Measurements from ENCODE around the gene SPOUT1. TPM values are rescaled to one million over a fixed set of nuclear protein-coding genes. Genes with fewer than 3 reads are reported as not detected.
"Not testable (repeated sequence)": the region's sequence is repeated elsewhere in the genome, so short reads cannot be mapped to it uniquely, and the experiment has no call there.

The SPOUT1 gene, protein sequence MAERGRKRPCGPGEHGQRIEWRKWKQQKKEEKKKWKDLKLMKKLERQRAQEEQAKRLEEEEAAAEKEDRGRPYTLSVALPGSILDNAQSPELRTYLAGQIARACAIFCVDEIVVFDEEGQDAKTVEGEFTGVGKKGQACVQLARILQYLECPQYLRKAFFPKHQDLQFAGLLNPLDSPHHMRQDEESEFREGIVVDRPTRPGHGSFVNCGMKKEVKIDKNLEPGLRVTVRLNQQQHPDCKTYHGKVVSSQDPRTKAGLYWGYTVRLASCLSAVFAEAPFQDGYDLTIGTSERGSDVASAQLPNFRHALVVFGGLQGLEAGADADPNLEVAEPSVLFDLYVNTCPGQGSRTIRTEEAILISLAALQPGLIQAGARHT
- total RNA-seq, result 10 to 100 TPM in 3 of 4 donors, 1 to 10 TPM in 1; 9.6 to 26.0 (median 21.1) TPM

- no peak for TF ChIP-seq EP300 (IDR thresholded peaks at IDR 0.05)
- TF ChIP-seq CTCF (IDR thresholded peaks at IDR 0.05), result peak in 1 of 4 experiments; percentile 19
- TF ChIP-seq POLR2A (IDR thresholded peaks at IDR 0.05), result peak; percentile 56 to 63
- TF ChIP-seq POLR2AphosphoS5 (IDR thresholded peaks at IDR 0.05), result peak; percentile 83
- ATAC-seq, result peak; percentile 100
- 1 to 2% methylated on average over 13 to 14 of the region's 56 CpGs for WGBS, 2 donors (ENCODE audit: low coverage in 1 of 2)
- Histone ChIP-seq H3K9me3 (no peaks in the 10 kb centered on the region), H3K4me1 (peaks cover 0 to 26% (median 4%) of the 10 kb centered on the region in 3 donors), H3K36me3 (peaks cover 0 to 49% of the 10 kb centered on the region in 2 donors), H3K27ac (peak within 1 kb of the TSS; percentile 26 to 90 (median 80)), H3K4me3 (peak within 1 kb of the TSS; percentile 55 to 89), H3K27me3 (no peaks in the 10 kb centered on the region)
Observed at GRCh38 chr9:128829477-128830251, at the start of gene SPOUT1. SPOUT1 (minus strand) TSS chr9:128829794; CDS start chr9:128829780, 14 bp downstream.

DNA sequence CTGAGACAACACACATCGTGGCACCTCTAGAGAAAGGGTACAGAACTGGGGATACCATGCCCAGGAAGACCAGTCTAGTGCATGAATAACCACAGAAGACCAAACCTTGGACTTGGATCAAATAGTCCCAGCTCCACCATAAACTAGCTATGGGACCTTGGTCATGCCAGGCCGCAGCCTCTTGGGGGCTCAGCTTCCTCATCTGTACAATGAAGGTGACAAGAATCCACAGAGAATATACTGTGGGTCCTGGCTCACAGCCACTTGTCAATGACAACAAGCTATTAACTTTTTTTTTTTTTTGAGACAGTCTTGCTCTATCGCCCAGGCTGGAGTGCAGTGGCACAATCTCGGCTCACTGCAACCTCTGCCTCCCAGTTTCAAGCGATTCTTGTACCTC lies 48.3 kb upstream of the SPOUT1 start:
- Histone ChIP-seq H3K4me3 (no peak overlapping the region), H3K4me1 (peaks cover 0 to 28% (median 0%) of the 10 kb centered on the region in 3 donors), H3K9me3 (no peaks in the 10 kb centered on the region), H3K27me3 (no peaks in the 10 kb centered on the region), H3K27ac (no peak overlapping the region), H3K36me3 (no peaks in the 10 kb centered on the region)
- TF ChIP-seq CTCF (IDR thresholded peaks at IDR 0.05) (no peak), POLR2AphosphoS5 (IDR thresholded peaks at IDR 0.05) (no peak), EP300 (IDR thresholded peaks at IDR 0.05) (no peak), POLR2A (IDR thresholded peaks at IDR 0.05) (no peak)
- no peak for ATAC-seq
- 80 to 94% methylated on average over 4 to 5 of the region's 5 CpGs for WGBS, 2 donors (ENCODE audit: low coverage in 1 of 2)

DNA sequence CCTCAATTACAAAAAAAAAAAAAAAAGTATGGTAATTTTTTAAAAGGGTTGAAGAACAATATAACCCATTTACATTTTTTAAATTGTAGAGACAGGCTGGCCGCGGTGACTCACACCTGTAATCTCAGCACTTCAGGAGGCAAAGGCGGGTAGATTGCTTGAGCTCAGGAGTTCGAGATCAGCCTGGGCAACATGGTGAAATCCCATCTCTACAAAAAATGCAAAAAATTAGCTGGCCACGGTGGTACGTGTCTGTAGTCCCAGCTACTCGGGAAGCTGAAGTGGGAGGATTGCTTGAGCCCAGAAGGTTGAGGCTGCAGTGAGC lies 41.3 kb upstream of the SPOUT1 start:
- H3K4me1 ChIP-seq, H3K9me3 ChIP-seq, ATAC-seq, H3K27me3 ChIP-seq, H3K27ac ChIP-seq, H3K4me3 ChIP-seq: not testable (repeated sequence)
- peaks cover 0 to 14% of the 10 kb centered on the region in 2 donors for H3K36me3 ChIP-seq
- WGBS, 2 donors (ENCODE audit: low coverage in 1 of 2), result 68 to 88% methylated on average over 3 to 7 of the region's 7 CpGs

DNA sequence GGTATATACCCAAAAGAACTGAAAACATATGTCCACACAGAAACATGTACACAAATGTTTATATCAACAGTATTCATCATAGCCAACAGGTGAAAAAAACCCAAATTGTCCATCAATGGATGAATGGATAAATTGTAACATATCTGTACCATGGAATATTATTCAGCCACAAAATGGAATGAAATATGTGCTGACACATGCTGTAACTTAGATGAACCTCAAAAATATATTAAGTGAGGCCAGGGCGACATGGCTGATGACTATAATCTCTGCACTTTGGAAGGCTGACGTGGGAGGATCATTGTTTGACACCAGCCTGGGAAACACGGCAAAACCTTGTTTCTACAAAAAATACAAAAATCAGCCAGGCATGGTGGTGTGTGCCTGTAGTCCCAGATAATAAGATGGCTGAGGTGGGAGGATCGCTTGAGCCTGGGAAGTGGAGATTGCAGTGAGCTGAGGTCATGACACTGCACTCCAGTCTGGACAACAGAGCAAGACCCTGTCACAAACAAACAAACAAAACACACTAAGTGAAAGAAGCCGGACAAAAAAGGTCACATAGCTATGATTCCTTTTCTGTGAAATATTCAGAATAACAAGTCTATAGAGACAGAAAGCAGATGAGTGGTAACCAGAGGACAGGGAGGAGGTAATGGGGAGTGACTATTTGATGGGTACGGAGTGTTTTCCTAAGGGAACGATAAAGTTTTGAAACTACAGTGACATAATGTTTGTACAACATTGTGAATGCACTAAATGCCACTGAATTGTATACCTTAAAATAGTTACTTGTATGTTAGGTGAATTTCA lies 40.7 kb upstream of the SPOUT1 start:
- Histone ChIP-seq H3K27ac (no peak overlapping the region), H3K9me3 (no peaks in the 10 kb centered on the region), H3K4me1 (no peaks in the 10 kb centered on the region), H3K36me3 (peaks cover 0 to 14% of the 10 kb centered on the region in 2 donors), H3K4me3 (no peak overlapping the region), H3K27me3 (no peaks in the 10 kb centered on the region)
- ATAC-seq, result no peak
- 82 to 94% methylated on average over 5 to 7 of the region's 7 CpGs for WGBS, 2 donors (ENCODE audit: low coverage in 1 of 2)
- TF ChIP-seq EP300 (IDR thresholded peaks at IDR 0.05), result no peak
- TF ChIP-seq POLR2A (IDR thresholded peaks at IDR 0.05), result no peak
- TF ChIP-seq POLR2AphosphoS5 (IDR thresholded peaks at IDR 0.05), result no peak
- no peak for TF ChIP-seq CTCF (IDR thresholded peaks at IDR 0.05)

DNA sequence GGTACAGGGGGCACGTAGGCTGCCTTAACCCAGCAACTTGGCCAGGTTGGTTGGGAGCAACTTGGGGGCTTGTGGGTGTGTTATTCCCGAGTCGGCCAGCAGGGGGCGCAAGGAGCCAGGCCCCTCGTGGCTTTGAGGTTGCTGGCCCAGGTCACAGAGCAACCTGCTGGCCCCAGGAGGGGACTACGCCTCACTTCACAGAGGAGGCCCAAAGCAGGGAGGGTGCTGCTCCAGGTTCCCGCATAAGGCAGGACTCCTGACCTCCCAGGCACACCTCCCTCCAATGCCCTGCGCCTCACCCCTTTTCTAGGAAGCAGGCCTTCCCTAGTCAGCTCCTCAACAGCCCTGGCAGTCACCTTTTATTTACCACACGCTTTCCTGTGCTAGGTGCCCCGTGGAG lies 34.1 kb upstream of the SPOUT1 start:
- TF ChIP-seq EP300 (IDR thresholded peaks at IDR 0.05) (no peak), POLR2A (IDR thresholded peaks at IDR 0.05) (no peak), CTCF (IDR thresholded peaks at IDR 0.05) (peak; percentile 95 to 100 (median 98)), POLR2AphosphoS5 (IDR thresholded peaks at IDR 0.05) (no peak)
- H3K36me3 ChIP-seq, result no peaks in the 10 kb centered on the region
- no peaks in the 10 kb centered on the region for H3K27me3 ChIP-seq
- H3K4me1 ChIP-seq, result peaks cover 0 to 8% (median 0%) of the 10 kb centered on the region in 3 donors
- ATAC-seq, result peak; percentile 79
- H3K9me3 ChIP-seq, result no peaks in the 10 kb centered on the region
- no peak overlapping the region for H3K4me3 ChIP-seq
- no peak overlapping the region for H3K27ac ChIP-seq
- WGBS, 2 donors (ENCODE audit: low coverage in 1 of 2), result 30 to 50% methylated on average over 2 of the region's 10 CpGs

All from gastroesophageal sphincter (tissue), 4 donors.